Peyer's patch (tissue), 4 donors: ENCODE data around the gene DST.

Experiments
- POLR2A ChIP-seq, 2 donors: fragments of 450-650 bp; IDR thresholded peaks; one replicate each; pipeline ENCODE4 v1.5.1; 2017; ENCODE audit warnings: antibody characterized with exemption in 2 of 2, mild to moderate bottlenecking in 2 of 2, moderate library complexity in 2 of 2
- TF ChIP-seq, protein P1 (sequence below), 6 experiments: fragments of 450-650 bp in 4 of 6; fragments of 200-600 bp in 2 of 6; sonication (generic) in 1 of 6; IDR thresholded peaks; one replicate each; pipeline ENCODE4 v1.5.1; 2017 to 2019; ENCODE audit warnings: antibody characterized with exemption in 6 of 6, mild to moderate bottlenecking in 3 of 6, moderate library complexity in 1 of 6

DNA sequence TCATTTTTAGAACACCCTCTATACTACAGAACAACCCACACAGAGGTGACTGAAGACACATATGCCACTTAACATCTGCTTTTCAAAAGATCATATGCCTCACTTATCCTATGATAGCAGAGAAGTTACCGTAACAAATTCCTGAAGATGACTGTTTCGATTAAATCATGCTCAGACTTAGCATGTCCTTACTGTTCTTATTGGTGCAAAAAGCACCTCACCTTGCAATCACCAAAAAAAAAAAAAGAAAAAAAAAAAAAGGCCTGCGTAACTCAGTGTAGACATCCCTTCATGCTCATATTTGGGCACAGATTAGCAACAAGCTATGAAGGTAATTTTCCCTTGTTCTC is 17.7 kb upstream of the DST start:
- TF ChIP-seq, protein P1, sequence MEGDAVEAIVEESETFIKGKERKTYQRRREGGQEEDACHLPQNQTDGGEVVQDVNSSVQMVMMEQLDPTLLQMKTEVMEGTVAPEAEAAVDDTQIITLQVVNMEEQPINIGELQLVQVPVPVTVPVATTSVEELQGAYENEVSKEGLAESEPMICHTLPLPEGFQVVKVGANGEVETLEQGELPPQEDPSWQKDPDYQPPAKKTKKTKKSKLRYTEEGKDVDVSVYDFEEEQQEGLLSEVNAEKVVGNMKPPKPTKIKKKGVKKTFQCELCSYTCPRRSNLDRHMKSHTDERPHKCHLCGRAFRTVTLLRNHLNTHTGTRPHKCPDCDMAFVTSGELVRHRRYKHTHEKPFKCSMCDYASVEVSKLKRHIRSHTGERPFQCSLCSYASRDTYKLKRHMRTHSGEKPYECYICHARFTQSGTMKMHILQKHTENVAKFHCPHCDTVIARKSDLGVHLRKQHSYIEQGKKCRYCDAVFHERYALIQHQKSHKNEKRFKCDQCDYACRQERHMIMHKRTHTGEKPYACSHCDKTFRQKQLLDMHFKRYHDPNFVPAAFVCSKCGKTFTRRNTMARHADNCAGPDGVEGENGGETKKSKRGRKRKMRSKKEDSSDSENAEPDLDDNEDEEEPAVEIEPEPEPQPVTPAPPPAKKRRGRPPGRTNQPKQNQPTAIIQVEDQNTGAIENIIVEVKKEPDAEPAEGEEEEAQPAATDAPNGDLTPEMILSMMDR (IDR thresholded peaks at IDR 0.05): no peak
- TF ChIP-seq POLR2A (IDR thresholded peaks at IDR 0.05): no peak
